Measurements from ENCODE around the gene SPHK2. TPM values are rescaled to one million over a fixed set of nuclear protein-coding genes. Genes with fewer than 3 reads are reported as not detected.

The SPHK2 gene
- total and polyA plus RNA-seq, 11 donors: 5.6 to 13.1 (median 9.5) TPM

- 72 to 79% (median 75%) methylated on average over 21 to 22 of the region's 22 CpGs for WGBS, 4 donors
- intact Hi-C loops (cut with DNase I): no loop called here
- Histone ChIP-seq H3K4me1 (peaks cover 20 to 78% (median 55%) of the 10 kb centered on the region in 12 donors), H3K9me3 (no peaks in the 10 kb centered on the region), H3K27ac (peak overlapping the region; percentile 62 to 100 (median 96)), H3K27me3 (no peaks in the 10 kb centered on the region), H3K36me3 (peaks cover 0 to 44% (median 3%) of the 10 kb centered on the region in 9 donors), H3K4me3 (peak overlapping the region in 9 of 12 donors; percentile 59 to 93 (median 85))
- ATAC-seq (no peak), DNase-seq (peak in 1 of 5 donors; percentile 42)
- no peak for TF ChIP-seq POLR2A (IDR thresholded peaks at IDR 0.05)
- no peak for TF ChIP-seq CTCF (IDR thresholded peaks at IDR 0.05)
Observed at GRCh38 chr19:48633148-48634035, 14.1 kb downstream of the SPHK2 start.

- intact Hi-C loops (cut with DNase I): no loop called here
- ATAC-seq: no peak
Observed at GRCh38 chr19:48634036-48634342, 14.7 kb downstream of the SPHK2 start.

GRCh38 chr19:48634424-48635262 lies 15.3 kb downstream of the SPHK2 start:
- H3K27me3 ChIP-seq: no peaks in the 10 kb centered on the region
- peak; percentile 43 to 58 (median 56) for ATAC-seq
- H3K27ac ChIP-seq: peak overlapping the region; percentile 62 to 100 (median 96)
- H3K9me3 ChIP-seq: no peaks in the 10 kb centered on the region
- peak; percentile 97 to 98 (median 98) for DNase-seq
- H3K4me3 ChIP-seq: peak overlapping the region in 11 of 12 donors; percentile 58 to 93 (median 80)
- 5 to 7% (median 6%) methylated on average over 28 to 37 of the region's 37 CpGs for WGBS, 4 donors
- intact Hi-C loops (cut with DNase I): loop anchor here in 1 of 10 donors (5.0 kb wide), 1 partner anchor 338 kb away; no protein-coding TSS in a partner anchor
- TF ChIP-seq CTCF (IDR thresholded peaks at IDR 0.05): no peak
- TF ChIP-seq POLR2A (IDR thresholded peaks at IDR 0.05): peak in 1 of 2 donors; percentile 39
- peaks cover 20 to 80% (median 60%) of the 10 kb centered on the region in 12 donors for H3K4me1 ChIP-seq
- peaks cover 0 to 40% (median 3%) of the 10 kb centered on the region in 9 donors for H3K36me3 ChIP-seq

More at GRCh38 chr19:48634036-48634342, 14.7 kb downstream of the SPHK2 start:
- no peaks in the 10 kb centered on the region for H3K9me3 ChIP-seq
- TF ChIP-seq CTCF (IDR thresholded peaks at IDR 0.05) (no peak), POLR2A (IDR thresholded peaks at IDR 0.05) (no peak)
- peaks cover 0 to 41% (median 3%) of the 10 kb centered on the region in 9 donors for H3K36me3 ChIP-seq
- WGBS, 4 donors: 26 to 51% (median 42%) methylated on average over 7 of the region's 7 CpGs
- H3K27ac ChIP-seq: peak overlapping the region; percentile 62 to 100 (median 96)
- DNase-seq: no peak
- H3K4me3 ChIP-seq: peak overlapping the region in 10 of 12 donors; percentile 34 to 93 (median 82)
- H3K4me1 ChIP-seq: peaks cover 20 to 84% (median 58%) of the 10 kb centered on the region in 12 donors
- no peaks in the 10 kb centered on the region for H3K27me3 ChIP-seq
